Kidney tubule cell (primary cell): ENCODE data around the gene EML6.

Experiments used
- DNase-seq: peaks from one replicate; pipeline ENCODE4 v3.0.0-alpha.2; 2018; ENCODE audit warnings: low spot score

Gene EML6

GRCh38 chr2:55001716-55002115, 278.3 kb downstream of the EML6 start:
- no peak for DNase-seq

- DNase-seq = no peak
Observed at GRCh38 chr2:55003706-55004639, 280.5 kb downstream of the EML6 start.

- DNase-seq = no peak
Observed at GRCh38 chr2:55006306-55006705, 282.8 kb downstream of the EML6 start.

- no peak for DNase-seq
Observed at GRCh38 chr2:55009277-55010060, 286.0 kb downstream of the EML6 start.

GRCh38 chr2:55010149-55010591, 286.7 kb downstream of the EML6 start:
- peak; percentile 78 for DNase-seq

GRCh38 chr2:55010915-55011314, 287.5 kb downstream of the EML6 start:
- peak; percentile 77 for DNase-seq

GRCh38 chr2:55011831-55012671, 288.6 kb downstream of the EML6 start:
- DNase-seq = peak; percentile 60

GRCh38 chr2:55012672-55013484, 289.4 kb downstream of the EML6 start:
- DNase-seq = no peak

- no peak for DNase-seq
Observed at GRCh38 chr2:55013936-55014335, 290.5 kb downstream of the EML6 start.

GRCh38 chr2:55014962-55015939, 291.8 kb downstream of the EML6 start:
- DNase-seq = peak; percentile 86

GRCh38 chr2:55017428-55017827, 294.0 kb downstream of the EML6 start:
- DNase-seq = no peak

GRCh38 chr2:55017880-55018279, 294.4 kb downstream of the EML6 start:
- DNase-seq = no peak

- no peak for DNase-seq
Observed at GRCh38 chr2:55018619-55019018, 295.2 kb downstream of the EML6 start.

GRCh38 chr2:55019526-55020258, 296.2 kb downstream of the EML6 start:
- DNase-seq = no peak
